Coronary artery (tissue), 2 donors: ENCODE measurements around the gene CKLF.
A peak's percentile ranks its signal among the peaks of the same experiment; 100 is the strongest.
"Not testable (repeated sequence)": the region's sequence is repeated elsewhere in the genome, so short reads cannot be mapped to it uniquely, and the experiment has no call there.

Experiments
- DNase-seq: peaks from one replicate; pipeline ENCODE4 v3.0.0-alpha.2; 2017; ENCODE audit warnings: low spot score
- H3K27ac ChIP-seq, 2 donors: fragments of 200-600 bp; sonication (generic); one replicate each; pipeline ENCODE4 v1.5.1; 2016 to 2019
- H3K4me3 ChIP-seq: fragments of 200-600 bp; sonication (generic); 2 replicates; pipeline ENCODE4 v1.5.1; 2016; ENCODE audit warnings: mild to moderate bottlenecking, moderate library complexity
- CTCF ChIP-seq: fragments of 200-600 bp; sonication (generic); IDR thresholded peaks from one replicate; pipeline ENCODE4 v1.5.1; 2019; ENCODE audit warnings: antibody characterized with exemption

Gene CKLF

DNA sequence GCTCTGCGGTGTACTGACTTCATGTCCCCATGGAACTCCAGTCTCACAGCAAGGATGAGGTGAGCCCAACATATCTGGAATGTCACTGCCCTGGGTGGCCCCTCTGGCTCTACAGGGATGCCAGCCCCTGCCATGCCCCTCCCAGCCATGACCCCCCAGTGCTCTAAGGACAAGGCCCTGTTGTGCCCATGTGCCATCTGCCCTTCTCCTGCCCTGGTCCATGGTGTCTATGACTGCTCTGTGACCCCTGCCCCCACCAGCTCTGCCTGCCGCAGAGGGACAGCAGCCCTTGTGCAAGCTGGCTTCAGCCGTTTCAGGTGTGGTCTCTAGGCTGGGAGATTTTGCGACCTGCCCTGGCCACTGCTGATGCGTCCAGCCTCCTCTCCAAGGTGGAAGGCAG, 42.8 kb upstream of the CKLF start:
- no peak for TF ChIP-seq CTCF
- Histone ChIP-seq H3K27ac (peak overlapping the region in 1 of 2 donors; percentile 8), H3K4me3 (no peak overlapping the region)
- peak; percentile 68 for DNase-seq

DNA sequence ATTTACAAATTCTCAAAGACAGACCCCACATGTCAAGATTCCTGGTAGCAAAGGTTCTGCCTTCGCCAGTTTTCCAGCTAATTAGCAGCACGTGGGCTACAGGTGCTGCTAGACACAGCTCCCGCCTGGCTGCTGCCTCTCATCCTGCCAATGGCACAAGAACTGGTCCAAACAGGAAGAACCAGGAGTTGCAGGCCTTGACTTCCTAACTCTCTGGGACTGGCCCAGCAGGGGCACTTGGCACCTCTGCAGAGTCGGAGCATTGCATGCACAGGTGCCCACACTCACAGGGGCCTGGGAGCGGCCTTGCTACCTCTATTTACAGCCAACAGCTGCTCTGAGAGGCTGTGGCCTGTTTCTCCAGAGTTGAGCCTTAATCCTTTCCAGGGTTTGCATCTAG, 42.1 kb upstream of the CKLF start:
- H3K4me3 ChIP-seq, result no peak overlapping the region
- DNase-seq, result peak; percentile 71
- no peak for TF ChIP-seq CTCF
- H3K27ac ChIP-seq, result peak overlapping the region; percentile 68 to 92

DNA sequence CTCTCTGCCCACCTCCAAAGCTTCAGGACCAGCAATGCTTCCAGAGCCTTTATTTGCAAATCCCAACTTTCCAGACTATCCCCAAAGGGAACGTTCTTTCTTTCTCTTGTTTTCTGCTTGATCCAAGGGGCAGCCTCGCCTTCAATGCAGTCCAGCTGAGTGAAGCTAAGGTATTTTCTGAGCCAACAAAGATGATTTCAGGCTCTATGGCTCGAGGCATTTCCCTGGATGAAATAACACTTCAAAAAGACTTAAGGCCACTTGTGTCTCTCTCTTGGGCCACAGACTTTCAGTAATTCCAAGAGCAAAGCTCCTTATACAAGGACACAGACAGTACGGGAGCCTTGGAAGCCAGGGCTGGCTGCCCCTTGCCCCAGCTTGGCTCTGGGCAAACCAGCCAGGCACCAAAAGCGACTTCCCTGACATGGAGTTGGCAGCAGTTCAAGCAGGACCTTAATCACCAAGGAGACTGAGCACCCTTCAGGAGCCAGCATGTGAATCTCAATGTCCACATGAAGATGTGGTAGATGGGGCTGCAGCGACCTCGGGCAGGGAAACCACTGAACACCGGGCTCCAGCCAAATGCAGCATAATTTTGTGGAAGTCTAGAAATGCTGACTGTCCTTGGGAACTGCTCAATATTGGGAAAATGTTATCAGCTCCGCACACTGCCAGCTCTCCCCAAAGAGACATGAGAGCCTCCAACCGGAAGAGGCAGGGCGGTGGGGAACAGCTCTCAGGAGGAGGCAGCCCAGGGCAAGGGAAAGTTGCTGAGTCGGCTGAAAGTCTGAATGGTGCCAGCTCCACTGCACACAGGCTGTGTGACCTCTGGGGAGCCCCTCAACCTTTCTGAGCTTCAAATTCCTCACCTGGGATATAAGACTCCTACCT, 41.4 kb upstream of the CKLF start:
- Histone ChIP-seq H3K4me3 (peak overlapping the region; percentile 31), H3K27ac (peak overlapping the region; percentile 68 to 92)
- peak; percentile 81 for DNase-seq

GRCh38 chr16:66511602-66512271, 40.6 kb upstream of the CKLF start:
- peak; percentile 76 for DNase-seq

More for the DNA sequence above, 41.4 kb upstream of the CKLF start:
- TF ChIP-seq CTCF, result no peak

GRCh38 chr16:66512272-66513110, 39.9 kb upstream of the CKLF start:
- Histone ChIP-seq H3K4me3 (peak overlapping the region; percentile 31), H3K27ac (peak overlapping the region; percentile 68 to 92)
- no peak for TF ChIP-seq CTCF
- DNase-seq, result peak; percentile 68

More at GRCh38 chr16:66511602-66512271, 40.6 kb upstream of the CKLF start:
- peak overlapping the region; percentile 31 for H3K4me3 ChIP-seq
- TF ChIP-seq CTCF, result no peak
- H3K27ac ChIP-seq, result peak overlapping the region; percentile 68 to 92

GRCh38 chr16:66513111-66513723, 39.2 kb upstream of the CKLF start:
- Histone ChIP-seq H3K4me3 (no peak overlapping the region), H3K27ac (peak overlapping the region; percentile 68 to 92)
- TF ChIP-seq CTCF, result no peak
- DNase-seq, result peak; percentile 65

- H3K4me3 ChIP-seq, DNase-seq: not testable (repeated sequence)
- peak overlapping the region in 1 of 2 donors; percentile 92 for H3K27ac ChIP-seq
These were observed 38.0 kb upstream of the CKLF start for GRCh38 chr16:66514391-66514790.

DNA sequence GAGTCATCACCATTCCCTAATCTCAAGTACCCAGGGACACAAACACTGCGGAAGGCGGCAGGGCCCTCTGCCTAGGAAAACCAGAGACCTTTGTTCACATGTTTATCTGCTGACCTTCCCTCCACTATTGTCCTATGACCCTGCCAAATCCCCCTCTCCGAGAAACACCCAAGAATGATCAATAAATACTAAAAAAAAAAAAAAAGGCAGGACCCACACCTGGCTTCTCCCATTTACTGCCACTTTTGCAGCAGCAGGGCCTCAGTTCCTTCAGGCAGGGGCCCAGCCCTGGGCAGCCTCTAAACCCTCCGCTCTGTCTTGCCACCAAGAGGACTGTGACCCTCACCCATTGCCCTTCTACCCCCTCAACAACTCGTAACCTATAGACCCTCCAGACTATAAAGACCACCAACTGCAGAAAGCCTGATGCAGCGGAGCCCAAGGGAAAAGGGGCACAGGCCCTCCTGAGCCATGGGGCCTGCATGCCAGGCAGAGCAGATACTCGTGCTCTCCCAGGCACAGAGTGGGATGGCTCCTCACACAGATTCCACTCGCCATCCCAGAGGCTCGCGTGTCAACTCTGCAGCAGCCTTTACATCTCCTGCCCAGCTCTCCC, 37.3 kb upstream of the CKLF start:
- peak overlapping the region; percentile 92 to 99 for H3K27ac ChIP-seq
- H3K4me3 ChIP-seq, result not testable (repeated sequence)
- peak; percentile 69 for DNase-seq
